GM18505 (cell line): Measurements from ENCODE around the gene C13orf46.

Source experiments
- ATAC-seq: cut with Tn5 transposase; IDR thresholded peaks from one replicate; pipeline ENCODE4 v1.9.1; 2021; ENCODE audit not compliant: unreplicated experiment
- POLR2A ChIP-seq: IDR thresholded peaks from 4 replicates; pipeline ENCODE4 v1.6.1; 2011; ENCODE audit warnings: borderline replicate concordance; ENCODE audit not compliant: insufficient read depth, insufficient read length; ENCODE audit errors: extremely low read depth

C13orf46 gene

DNA sequence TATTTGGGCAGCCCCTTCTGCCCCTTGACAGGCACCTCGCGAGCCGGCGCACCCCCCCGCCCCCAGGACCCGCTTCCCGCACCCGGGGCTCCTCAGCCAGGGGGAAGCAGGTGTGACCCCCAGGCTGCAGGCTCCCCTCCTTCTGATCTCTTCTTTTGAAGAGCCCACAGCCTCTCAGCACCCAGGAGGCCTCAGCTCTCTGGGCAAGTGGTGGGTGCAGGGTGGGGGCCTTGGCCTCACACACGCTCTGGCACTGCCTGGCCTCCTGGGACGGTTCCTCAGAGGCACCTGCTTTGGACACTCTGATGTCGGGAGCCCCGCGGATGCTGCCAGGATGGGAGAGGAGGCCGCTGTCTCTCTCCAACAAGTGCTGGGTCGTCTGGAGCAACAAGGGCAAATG, 1.5 kb upstream of the C13orf46 start:
- no peak for TF ChIP-seq POLR2A
- no peak for ATAC-seq

DNA sequence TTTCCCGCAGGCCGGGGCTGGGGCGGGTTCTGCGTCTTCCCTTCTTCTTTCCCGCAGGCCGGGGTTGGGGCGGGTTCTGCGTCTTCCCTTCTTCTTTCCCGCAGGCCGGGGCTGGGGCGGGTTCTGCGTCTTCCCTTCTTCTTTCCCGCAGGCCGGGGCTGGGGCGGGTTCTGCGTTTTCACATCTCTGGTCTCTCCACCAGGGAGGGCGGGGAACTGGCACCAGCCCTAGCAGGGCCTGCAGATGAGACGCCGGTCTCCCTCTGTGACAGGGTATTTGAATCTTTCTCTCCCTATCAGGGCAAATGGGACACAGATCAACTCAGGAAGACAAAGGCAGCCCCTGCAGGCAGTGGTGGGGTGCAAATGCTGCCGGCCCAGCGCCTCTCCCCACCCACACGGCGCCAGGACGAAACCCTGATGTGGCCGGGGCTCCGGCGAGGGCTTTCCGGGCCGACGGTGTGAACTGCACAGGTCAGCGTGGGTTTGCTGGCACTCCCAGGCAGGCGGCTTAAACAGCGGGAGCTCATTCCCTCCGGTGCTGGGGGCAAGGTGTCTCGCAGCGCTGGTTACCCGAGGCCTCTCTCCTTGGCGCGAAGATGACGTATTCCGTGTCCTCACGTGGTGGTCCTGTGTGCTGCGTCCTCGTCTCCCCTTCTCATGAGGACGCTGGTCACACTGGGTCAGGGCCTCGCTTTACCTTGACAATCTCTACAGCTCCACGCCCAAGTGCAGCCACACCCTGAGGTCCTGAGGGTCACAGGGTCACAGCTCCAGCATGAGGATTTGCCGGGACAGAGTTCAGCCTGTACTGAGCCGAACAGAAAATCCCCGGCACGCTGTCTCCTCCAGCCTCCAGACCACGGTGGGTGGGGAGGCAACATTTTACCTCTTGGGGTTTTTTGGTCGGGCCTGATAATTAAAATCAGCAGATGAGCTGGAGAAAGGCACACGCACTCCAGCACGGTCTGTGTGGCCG, 717 bp upstream of the C13orf46 start:
- no peak for TF ChIP-seq POLR2A
- ATAC-seq, result no peak

DNA sequence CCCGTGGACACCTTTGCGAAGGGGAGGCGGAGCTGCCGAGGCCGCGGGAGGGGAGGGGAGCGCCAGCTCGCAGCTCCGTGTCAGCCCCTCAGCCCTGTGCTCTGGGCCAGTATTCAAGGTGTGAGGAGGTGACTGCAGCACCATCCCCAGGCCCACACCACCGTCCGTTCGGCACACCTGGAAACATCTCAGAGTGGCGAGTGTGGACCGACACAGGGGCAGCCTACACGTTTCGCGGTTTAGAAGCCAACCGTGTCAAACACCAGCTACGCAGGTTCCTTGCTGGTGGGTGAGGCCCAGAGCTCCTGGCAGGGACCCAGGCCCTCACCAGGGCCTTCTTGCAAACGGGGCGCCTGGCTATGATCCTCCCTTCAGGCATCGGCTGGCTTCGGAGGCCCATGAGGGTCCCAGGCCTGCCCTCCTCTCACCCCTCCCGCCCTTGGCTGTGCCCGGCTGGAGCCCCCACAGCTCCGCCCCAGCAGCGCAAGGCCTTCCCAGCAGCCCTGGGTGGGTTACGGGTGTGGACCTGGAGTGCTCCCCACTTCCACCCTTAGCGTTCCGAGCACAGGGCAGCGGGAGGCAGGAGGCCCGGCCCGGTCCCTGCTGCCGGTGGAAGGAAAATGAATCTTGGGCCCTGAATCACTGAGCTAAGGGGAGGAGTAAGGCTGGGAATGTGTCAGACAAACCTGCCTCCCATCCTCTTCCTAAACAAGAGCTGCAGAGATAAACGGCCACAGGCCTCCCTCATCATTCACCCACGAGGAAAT, 1.2 kb downstream of the C13orf46 start:
- no peak for ATAC-seq
- TF ChIP-seq POLR2A, result no peak

DNA sequence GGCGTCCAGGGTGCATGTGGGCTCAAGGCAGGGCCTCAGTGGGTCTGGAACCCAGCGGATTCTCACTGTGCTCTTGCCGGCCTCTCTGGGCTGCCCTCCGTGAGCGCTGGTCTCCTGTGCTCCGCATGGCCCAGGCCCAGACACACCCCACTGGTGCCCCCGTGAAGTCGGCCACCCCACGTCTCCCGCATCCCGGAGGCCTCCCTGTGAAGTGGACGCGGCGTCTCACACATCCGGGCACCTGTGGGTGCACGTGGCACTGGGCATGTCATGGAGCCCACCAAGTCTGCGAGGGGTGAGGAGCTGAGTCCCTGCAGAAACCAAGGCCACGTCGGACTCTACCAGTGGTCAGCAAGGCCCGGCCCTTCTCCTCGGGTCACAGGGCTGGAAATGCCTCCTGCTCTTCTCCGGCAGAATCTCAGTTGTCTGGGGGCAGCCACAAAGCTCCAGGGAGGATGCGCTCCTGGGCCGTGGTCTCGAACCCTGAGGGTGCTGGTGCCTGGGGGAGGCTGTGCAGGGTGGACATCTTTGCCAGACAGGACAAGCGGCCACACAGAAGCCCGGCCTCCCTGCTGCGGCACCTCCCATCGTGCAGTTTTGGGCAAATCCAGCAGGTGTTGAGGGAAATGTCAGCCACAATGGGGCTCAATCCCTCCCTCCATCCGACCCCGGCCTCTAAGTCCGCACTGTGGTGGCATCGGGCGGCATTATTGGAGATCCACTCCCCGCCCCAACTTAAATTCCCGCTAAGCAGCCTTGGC, 2.2 kb downstream of the C13orf46 start:
- no peak for TF ChIP-seq POLR2A
- no peak for ATAC-seq

DNA sequence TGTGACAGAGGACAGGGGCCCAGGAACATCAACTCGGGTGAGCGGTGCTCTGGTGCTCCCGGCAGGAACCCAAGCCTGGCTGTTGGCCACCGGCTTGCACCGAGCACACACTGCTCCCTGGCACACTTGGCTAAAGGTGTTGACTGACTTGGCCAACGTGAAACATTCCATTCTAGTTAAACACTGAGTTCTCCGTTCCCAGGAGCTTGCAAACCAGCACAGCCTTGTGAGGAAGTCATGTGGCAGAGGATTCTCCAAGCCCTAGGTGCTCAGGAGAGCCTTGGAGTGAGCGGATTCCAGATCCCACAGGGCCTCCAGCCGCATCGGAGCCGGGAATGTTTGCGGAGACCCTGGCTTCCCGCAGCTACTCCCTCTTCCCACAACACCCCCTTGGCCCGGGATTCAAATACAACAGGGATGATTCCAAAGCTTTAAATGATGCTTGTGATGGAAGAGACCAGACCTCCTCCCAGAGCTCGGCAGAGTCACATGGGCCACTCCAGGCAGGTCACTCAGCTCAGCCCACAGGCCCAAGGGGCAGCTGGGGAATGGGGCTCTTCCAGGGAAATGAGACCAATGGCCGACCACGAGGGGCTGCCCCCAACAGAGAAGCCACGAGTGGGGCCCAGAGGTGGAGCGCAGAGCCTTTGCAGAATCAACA, 2.9 kb downstream of the C13orf46 start:
- no peak for TF ChIP-seq POLR2A
- no peak for ATAC-seq

DNA sequence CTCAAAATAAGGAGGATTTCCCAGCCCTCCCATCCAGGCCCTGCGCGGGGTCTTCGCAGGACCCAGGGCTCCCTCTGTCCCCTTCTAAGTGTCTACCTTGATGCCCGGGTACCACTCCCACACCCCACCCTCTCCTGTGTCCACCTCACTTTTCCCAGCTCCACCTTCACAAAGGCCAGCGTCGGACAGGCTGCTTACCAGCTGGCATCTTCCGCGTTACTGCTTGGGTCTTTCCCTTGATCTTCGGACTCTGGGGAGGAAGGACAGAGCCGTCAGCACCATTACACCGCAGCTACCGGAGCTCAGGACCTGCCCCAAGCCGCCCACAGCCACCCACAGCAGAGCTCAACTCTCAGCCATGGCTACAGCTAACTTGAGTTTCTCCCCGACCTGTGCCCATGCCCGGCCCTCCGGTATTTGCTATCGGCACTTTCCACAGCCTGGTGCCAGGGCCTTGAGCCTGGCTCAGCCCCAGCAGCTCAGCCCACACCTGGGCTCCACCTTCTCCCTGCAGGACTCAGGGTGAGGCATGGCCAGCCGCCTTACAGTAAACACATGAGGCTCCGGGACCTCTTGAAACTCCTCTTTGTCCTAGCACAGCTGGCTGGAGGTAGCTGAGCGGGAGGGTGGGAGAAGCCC, 3.8 kb downstream of the C13orf46 start:
- ATAC-seq, result no peak
- no peak for TF ChIP-seq POLR2A

DNA sequence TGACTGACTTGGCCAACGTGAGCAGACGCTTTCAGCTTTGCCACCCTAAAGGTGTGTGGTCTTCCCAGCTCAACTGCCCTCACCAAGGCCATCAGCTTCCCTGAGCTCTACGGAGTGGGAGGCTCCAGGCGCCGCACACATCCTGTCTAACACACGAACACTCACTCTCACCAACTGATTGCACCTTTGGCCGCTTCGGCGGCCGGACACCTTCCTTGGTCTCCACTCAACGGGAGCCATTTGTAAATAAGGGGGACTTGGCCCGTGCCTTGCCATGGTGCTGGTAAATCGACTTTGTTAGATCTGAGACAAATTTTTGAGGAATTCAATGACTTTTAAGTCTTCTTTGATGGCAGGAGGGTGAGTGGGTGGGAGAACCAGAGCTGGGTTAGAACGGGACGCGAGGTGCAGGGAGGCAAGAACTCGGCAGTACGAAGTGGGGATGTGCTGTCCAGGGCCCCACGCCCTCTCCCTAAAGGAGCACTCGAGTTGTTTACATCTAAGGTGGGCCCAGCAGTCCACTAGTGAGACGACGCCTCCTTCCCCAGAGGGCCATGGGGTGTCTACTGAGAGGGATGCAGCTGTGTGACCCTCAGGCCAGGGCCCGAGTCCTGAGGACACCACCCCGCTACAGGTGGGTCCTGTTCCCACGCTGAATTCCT, 4.4 kb downstream of the C13orf46 start:
- TF ChIP-seq POLR2A, result no peak
- ATAC-seq, result no peak

DNA sequence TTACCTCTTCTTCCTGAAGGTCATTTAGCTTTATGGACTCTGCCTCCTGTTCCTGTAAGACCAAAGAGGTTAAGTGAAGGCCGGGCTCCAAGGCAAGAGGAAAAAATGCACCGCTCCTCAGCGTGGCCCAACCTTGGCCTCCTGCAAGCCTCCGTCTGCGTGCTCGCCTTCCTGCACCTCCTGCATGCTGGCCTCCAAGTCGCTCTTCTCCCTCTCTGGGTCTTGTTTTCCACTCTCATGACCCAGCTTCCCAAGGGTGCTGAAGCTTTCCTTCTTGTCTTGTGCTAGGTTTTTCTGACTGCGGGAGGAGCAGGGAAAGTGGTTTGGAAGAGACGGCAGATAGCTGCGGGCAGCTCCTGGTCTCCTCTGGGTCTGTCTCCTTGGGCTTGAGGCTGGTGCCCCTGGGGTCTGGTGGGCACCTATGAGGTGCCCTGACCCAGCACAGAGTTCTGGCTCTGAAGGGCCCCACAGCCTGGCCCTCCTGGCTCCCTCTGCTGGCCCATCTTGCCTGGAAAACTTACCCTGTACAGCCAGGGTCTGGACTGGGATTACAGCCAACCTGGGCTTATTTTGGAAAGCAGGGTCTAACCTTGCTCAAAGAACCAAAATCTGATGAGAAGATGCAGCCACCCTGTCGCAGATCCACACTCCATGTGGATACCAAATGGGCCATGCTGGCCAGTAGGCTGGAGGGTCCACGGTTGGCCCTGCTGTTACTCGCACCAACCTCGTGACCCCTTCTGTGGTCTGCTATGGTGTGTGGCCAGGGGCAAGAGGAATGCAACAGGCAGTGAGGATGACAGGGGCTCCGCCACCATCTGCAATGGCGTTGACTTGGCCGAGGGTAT, 5.2 kb downstream of the C13orf46 start:
- ATAC-seq, result no peak
- TF ChIP-seq POLR2A, result no peak

DNA sequence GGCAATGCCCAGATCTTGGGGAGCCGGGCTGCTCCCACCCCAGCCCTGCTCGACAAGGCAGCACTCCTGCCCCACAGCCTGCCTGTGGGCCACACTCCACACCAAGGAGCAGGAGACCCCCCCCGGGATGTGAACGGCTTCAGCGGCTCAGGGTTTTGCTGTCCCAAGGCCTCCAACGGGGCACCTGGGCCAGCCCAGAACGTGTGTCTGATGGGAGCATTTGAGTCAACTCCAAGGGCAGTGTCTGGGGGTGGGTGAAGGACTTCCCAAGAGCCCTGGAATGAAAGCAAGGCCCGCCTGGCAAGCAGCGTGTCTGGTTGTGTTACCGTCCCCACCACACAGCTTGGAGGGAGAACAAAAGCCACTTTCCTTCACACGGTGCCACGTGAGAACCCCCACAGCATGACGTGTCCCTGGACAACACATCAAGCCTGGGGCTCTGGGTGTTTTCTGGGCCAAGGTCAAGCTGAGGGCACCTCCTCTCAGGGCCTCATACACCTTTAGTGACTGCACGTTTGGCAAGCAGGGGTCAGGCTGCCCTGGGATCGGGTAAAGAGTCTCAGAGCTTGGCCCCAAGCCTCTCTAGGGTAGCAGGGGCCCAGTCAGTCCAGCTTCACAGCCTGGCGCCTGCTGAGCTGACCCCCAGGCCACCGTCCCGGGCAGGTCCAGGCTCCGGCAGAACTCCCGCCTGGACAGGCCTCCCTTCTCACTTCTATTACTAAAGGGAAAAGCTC, 6.0 kb downstream of the C13orf46 start:
- TF ChIP-seq POLR2A, result no peak
- ATAC-seq, result no peak

DNA sequence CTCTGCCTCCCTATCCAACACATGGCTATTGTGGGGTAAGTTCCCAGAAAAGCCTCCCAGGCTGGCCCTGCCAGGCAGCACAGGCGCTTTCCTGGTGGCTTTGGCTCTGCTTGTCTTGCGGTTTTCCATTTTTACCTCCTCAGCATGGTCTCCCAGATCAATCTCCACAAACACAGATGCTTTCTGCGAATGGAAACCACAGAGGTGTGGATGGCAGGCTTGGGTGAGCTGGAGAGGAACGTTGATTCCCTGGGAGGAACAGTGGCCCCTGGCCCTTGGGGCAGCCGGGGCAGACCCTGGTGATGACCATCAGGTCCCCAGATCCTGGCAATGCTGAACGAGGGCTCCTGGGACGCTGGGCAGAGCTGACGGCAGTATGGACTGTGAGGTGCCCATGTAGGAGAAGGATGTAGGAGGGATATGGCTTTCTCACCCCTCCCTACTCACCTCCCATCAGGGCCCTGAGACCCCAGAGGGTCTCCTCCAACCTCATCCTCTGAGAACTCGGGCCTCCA, 6.6 kb downstream of the C13orf46 start:
- no peak for ATAC-seq
- TF ChIP-seq POLR2A, result no peak
